Stimulated activated CD4-positive, alpha-beta T cell treated with anti-CD3 and anti-CD28 coated beads, Interleukin-15, amount 100 ng/mL, for 1 hour (primary cell): ENCODE measurements around the gene ASB2.

Experiments
- DNase-seq, 2 donors: peaks; one replicate each; pipeline ENCODE4 v3.0.0-alpha.2; 2020; ENCODE audit warnings: low read depth in 1 of 2, low spot score in 1 of 2

Gene ASB2

DNA sequence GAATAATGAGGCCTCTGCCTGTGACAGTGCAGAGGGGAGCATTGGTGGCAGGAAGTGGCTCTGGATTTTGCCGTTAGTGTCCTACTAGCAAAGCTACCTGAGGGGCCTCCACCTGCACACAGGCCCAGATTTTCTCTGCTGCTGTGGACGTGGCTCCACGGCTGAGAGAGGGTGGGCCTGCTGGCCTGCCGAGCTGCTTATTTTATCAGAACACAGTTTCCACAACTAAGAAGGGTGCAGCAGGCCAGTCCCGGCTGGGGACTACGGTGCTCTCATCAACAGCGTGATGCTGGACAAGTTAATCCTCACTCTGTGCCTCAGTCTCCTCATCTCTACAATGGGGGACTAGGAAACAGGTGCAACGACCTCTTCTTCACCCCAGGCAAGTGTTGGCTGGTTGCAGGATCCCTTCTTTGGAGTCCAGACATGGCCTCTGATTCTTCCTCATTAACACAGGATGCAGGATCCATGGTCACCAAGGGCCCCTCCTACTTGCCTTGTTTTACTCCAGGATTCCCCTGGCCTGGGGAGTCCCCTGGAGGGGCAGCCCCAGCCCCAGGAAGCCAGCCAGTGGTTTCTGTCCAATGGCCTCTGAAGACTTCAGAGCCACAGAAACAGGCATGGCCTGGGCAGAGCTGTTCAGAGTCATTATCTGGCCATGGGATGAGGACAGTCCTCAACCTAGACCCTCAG lies 45.9 kb downstream of the ASB2 start:
- DNase-seq, result no peak

DNA sequence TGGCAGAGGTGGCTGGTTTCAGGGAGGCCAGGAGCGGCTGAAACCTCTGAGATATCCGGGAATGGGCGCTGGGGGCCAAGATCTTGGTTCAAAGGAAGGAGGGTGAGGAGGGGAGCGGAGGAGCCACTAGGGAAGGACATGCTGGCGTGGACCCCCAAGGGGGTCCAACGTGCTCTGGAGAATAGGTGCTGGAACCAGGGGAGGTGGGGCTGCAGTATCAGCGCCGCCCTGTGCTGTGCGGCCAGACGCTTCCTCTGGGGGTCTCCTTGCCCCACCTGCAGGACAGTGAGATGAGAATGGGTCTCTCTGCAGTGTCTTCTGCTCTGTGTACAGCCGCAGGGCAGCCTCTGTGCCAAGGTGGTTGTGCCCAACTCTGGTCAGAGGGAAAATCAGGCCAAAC lies 46.7 kb downstream of the ASB2 start:
- DNase-seq, result no peak

DNA sequence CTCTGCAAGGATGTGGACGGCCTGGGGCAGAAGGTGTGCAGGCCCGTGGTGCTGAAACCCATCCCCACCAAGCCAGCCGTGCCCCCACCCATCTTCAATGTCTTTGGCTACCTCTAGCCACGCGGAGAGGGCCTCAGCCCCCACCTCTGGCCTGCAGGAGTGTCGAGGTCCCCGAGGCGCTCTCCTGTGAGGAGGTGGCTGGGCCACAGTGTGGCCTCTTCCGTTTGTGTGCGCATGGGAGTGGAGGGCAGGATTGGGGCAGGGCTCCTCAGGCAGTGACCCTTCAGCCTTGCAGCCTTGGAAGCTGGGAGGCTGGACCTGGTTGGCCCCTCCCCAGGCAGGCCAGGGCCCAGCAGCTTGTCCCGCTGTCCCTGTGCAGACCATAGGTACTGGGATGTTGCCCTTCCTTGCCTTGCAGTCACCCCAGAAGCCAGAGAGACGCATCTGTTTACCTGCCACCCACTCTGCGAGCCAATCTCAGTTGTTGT lies 47.3 kb downstream of the ASB2 start:
- no peak for DNase-seq

DNA sequence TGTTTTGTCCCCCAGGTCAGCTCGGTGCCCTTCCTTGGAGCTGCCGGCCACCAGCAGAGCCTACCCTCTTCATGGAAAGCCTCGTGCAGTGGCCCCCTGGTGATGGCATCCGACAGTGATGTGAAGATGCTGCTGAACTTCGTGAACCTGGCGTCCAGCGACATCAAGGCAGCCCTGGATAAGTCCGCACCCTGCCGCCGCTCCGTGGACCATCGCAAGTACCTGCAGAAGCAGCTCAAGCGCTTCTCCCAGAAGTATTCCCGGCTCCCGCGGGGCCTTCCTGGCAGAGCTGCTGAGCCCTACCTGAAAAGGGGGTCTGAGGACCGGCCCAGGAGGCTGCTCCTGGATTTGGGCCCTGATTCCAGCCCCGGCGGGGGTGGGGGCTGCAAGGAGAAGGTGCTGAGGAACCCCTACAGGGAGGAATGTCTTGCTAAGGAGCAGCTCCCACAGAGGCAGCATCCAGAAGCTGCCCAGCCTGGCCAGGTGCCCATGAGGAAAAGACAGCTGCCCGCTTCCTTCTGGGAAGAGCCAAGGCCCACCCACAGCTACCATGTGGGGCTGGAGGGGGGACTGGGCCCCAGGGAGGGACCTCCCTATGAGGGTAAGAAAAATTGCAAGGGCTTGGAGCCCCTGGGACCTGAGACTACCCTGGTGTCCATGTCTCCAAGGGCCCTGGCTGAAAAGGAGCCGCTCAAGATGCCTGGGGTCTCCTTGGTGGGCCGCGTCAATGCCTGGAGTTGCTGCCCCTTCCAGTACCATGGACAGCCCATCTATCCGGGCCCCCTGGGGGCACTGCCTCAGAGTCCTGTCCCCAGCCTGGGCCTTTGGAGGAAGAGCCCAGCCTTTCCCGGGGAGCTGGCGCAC lies 48.0 kb downstream of the ASB2 start:
- DNase-seq, result no peak

DNA sequence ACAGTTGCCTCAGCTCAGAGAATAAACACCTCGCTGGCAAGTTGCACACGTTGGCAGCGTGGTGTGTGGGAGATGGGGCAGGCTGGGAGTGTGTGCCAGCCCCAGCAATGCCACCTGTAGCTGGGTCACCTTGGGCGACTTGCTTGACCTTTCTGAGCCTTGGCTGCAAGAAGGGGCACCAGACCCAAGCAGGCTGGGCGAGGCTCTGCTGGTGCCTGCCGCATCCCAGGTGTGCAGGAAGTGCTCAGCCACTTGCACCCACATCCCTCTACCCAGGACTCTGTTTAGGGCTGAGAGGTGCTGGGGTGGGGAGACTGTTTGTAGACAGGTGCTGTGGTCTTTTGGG lies 48.6 kb downstream of the ASB2 start:
- no peak for DNase-seq

DNA sequence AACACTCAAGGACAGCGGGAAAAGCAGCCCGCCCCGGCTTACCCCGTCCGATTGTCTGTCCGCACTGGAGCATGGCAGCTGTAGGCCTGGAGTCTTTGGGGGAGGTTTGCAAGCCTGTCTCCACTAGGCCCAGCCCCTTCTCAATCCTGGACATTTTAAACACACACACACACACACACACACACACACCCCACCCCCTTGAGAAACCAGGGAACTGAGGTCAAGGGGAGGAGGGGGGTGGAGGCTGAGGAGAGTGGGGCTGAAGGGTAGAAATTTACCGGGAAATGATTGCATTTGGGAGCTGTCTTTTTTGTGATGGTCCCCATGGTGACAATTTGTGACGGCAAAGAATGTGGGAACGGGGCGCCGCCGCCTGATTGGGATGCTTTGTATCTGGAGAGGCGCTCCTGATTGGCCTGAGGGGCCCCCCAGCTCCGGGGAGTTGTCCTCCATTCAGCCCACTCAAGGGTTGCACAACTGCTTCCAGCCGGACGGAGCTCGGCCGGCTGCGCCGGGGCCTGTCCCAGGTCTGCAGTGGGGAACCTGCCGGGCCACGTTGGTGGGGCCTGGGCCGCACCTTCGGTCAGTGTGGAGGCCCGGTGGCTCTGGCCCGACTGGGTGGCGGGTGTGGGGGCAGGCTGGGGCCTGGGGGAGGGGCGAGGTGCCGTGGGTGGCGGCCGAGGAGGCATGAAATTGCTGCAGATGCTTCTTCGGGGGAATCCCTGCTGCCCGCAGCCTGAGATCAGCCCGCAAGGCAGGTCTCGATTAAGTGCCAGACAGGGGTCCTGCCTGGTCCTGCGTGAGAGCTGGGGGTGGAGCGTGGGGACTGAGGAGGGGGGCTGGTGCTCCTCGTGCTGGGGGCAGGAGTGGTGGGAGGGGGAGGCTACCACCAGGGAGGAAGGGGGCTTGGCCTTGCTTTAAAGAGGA lies 49.2 kb downstream of the ASB2 start, which contains the start of gene FAM181A:
Gene FAM181A, plus strand, starts transcription at position 472 of the 927 bp plus-strand sequence. CDS start 942 bp downstream, outside the sequence.
- DNase-seq, result no peak

DNA sequence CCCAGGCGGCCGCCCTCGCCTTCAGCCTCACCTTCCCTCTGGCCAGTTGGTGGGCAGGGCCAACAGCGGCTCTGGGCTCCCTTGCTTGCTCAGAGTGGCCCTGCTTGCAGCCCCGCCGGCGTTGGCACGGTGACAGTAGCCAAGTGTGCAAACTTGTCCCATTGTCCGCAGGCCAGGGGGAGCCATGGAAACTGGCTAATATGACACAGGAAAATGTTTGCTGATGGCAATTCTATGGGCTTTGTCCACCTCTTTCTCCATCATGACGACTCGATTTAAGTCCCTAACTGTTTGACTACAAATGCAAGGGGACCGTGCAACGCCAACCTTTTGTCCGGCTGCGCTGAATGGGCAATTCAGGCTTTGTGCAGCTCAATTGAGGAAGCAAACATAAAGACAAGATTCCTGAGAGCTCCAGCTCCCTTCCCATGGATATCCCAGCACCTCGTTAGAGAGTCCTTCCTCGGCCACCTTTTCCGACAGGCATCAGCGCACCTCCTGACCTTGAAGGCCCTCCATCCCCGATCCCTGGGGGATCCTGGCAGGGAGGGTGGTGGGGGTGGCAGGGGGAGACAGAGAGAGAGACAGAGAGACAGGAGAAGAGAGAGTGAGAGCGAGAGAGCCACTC lies 50.0 kb downstream of the ASB2 start:
- DNase-seq, result no peak

DNA sequence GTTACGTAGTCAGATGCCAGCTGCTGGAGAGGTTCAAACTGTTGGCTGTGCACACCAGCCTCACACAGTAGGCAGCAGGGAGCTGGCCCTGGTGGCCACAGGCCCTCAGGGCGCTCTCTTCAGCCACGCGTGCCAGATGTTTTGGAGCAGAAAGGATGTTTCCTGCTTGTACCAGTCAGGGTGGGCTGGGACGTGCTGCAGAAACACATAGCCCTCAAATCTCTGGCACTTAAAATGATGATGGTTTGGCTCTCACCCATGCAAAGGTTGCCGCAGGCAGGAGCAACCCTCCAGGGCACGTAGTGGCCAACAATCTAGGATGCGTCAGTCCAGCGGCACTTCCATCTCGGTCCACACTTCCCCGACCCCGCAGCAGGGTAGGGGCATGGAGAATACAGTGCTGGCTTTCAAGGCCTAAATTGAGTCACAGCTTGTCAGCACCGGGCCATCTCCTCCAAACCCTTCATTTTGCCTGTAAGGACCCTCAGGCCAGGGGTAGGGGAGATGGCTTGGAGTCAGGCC lies 50.9 kb downstream of the ASB2 start:
- DNase-seq, result no peak

DNA sequence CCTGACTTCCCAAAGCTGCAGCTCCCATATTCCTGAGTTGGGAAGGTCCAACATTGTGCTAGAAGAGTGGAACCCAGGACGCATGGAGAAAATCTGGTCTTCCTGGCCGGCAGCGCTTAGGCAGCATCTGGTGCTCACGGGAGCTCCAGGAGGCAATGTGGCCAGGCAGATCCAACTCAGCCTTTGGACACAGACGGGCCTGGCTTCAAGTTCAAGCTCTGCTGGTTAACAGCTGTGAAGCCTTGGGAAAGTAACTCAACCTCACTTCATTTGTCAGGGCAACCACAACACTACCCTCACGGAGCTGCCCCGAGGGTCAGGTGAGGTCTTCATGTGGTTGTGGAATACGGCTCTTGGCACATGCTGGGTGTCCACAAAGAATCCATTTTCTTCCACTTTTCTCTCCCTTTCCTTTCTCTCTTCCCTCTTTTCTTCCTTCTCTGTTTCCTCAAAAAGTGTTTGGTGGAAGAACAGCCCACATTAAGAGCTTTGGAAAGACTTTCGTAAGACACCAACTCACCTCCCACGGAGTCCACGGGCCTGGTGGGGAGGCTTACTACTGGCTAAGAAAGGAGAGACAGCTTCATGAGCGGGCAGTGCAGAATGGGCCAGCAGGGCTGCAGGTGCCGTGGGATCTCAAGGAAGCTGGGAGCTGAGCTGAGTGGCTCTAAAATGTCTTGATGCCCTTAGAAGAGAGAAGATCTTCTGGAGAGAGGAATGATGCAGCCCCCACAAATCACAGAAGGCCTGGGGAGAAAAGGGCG lies 51.6 kb downstream of the ASB2 start:
- no peak for DNase-seq

DNA sequence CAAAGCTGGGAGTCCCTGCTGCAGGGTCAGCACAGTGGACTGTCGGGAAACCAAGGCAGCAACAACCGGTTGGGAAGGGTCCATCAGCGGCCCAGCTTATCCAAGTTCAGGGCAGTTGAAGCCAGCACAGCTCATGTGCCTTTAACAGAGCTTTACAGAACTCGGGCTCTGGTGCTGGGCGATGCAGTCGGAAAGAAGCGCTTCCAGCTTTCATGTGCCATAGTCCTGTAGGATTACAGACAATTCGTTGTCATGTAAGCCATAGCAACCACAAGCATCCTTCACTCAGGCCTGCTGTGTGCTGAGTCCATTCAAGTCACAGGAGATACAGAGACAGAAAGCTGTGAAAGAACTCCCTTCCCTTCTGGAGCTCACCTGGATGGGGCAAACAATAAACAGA lies 52.7 kb downstream of the ASB2 start:
- DNase-seq, result no peak

DNA sequence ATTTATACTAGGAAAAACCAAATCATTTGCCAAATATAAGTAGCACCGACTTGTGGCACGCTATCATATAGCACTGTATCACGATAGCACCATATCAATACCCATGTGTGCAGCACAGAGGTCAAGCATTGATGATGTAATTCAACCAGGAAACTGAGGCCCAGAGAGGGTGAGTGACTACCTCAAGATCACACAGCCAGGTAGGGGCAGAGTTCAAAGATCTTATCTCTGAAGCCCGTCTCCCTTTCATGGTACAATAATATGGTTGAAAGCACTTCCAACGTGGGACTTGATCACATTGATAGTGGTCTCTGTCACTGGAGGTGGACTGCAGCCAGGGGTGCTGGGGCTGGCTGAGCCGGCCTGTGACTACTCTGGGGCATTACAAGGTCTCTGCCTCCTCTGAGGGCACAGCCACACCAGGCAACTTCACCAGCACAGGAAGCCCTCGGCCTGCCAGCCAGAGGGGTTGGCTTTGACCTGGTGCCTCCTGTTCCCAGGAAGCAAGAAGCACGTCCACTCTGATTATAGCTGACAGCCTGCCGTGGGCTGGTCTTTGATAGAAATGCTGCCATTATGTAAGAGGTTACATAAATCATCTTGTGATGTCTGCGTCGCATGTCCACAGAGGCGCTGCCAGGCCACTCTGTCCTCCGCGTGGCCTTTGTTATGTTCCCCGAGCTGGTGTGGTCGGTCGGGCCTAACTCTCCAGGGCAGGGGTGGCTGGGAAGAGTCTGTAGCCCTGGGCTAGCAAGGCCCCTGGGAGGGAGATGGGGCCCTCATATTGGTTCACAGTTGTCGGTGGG lies 55.2 kb downstream of the ASB2 start:
- DNase-seq, result no peak

DNA sequence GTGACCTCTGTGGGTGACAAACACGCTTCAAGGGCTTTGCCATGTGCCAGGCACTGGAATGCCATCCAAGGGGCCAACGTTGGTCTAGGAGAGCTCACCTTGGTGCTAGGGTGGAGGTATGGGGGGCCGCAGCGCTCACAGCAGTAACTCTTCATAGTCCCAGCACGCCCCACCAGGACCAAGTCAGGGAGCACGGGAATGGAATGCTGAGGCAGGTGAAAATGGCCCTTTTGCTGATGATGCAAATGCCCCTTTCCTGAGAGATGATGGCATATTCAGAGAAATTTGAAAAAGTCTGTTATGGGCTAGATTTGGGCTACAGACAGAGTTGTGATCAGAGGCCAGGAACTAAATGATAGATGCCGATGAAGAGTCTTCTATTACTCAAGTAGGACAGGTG lies 59.2 kb downstream of the ASB2 start:
- no peak for DNase-seq

DNA sequence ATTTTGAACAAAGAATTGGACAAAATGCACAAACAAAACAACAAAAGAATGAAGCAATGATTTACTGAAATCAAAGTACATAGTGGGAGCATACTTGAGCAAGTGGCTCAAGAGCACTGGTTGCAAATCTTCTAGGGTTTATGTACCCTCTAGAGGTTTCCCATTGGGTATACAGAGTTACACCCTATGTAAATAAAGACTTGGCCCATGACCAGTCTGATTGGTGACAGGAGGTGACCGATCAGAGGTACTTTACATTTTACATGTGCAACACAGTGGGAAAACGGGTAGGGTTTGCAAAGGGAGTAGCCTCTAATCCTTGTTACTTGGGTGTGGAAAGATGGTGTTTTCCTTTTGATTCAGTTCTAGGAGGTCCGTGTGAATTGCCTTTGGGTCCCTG lies 59.9 kb downstream of the ASB2 start:
- no peak for DNase-seq

DNA sequence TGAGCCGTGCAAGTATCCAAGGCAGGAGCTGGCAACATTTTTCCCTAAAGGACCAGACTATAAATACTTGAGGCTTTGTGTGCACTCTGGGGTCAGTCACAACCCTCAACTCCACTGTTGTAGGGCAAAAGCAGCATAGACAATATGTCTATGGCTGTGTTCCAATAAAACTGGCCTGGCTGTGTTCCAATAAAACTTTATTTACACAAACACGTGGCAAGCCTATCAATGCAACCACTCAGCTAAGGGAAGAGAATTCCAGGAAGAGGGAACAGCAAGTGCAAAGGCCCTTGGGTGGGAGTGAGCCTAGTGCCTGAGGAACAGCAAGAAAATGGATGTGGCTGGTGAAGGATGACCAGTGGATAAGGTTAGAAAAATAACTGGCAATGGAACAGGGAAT lies 60.6 kb downstream of the ASB2 start:
- DNase-seq, result no peak

DNA sequence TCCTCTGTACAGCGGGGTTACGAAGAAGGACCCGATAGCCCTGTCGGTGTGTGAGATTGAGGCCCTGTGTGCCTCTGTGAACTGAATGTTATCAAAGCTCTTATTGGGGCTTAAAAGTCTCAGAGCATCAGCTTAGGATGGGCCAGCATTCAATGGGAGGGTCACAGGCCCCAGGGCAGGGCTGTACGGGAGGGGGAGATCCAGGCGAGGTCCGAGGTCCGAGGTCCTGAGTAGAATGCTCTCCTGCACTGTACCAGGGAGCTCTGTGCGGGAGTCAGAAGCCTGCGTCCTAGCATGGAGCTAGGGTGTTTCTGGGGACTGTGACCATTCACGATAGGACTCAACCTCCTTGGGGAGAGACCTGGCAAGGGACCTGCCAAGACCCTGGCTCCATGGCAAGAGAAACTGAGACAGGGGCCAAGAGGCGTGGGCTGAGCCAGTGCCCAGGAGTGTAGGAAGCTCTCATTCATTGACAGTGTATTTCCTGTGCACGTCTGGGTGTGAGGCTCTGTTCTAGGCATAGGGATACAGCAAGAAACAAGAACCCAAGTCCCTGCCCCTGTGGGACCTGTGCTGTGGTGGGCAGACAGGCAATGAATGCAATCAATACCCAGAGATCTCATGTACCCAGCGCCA lies 61.2 kb downstream of the ASB2 start:
- no peak for DNase-seq

DNA sequence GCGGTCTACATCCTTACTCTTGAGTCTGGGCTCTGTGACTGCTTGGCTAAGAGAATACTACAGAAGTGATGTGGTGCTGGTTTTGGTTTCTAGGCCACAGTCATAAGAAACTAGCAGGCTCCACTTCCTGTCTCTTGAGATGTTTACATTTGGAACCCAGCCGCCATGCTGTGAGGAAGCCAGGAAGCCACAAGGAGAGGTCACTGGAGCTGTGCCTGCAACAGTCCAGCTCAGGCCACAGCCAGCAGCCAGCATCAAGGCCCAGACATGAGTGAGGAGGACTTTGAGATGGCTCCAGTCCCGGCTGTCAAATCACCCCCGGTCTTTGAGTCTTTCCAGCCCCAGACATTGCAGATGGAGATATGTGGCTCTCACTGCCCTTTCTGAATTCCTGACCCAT lies 62.1 kb downstream of the ASB2 start:
- no peak for DNase-seq

DNA sequence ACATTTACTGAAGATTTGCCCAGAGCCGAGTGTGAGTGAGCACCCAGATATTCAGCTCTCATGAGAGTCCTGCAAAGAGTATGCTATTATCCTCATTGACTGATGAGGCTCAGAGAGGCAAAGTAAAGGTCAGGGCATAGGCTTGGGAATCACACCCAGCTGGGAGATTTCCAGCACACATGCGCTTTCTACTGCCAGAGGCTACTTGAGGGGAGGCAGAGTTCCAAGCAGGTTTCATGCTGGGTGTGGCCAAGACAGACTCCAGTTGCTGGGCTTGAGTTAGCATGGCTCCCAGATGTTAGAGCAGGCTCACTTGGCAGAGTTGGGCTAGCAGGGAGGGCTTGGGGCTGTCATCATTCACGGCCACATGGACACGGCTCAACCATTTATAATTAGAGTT lies 63.6 kb downstream of the ASB2 start:
- DNase-seq, result no peak

DNA sequence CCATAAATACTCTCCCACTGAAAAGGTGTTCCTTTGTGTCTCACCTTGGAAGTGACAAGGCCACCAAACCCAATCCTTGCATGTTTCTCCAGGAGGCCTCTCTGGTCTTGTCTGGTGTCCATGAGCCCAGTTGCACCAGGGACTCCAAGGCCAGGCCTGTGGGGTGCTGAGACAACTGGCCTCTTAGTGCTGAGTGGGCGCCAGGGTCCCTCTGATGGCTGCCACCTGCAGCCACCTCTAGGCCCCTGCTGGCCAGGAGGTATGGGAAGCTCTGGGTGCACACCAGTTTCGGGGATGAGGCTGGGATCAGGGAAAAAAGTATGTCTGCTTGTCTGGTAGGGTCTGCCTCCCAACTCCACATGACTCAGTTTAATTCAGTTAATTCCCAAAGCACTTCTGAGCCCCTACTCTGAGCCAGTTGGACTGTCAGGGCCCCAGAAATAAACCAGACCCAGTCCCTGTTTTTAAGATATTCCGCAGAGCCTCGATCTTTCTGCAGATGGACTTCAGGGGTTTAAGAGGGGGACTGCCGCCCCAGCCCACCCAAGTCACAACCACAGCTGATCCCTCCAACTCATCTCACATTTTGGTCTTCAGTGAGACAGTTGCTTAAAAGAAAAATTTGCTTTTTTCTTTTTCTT lies 64.3 kb downstream of the ASB2 start:
- no peak for DNase-seq
